Activated T-cell treated with anti-CD3 and anti-CD28 coated beads, Interleukin-2, amount 50 U/mL, for 72 hours (primary cell): ENCODE measurements around the gene ADGRD1. TPM values are rescaled to one million over a fixed set of nuclear protein-coding genes. Genes with fewer than 3 reads are reported as not detected.

Experiments used
- ATAC-seq, 2 donors: fragments of 150-1000 bp; cut with Tn5 transposase; replicated peaks in 1 of 2; 2 replicates each; pipeline ENCODE4 v1.10.0; 2021; ENCODE audit warnings: moderate library complexity in 2 of 2, mild to moderate bottlenecking in 1 of 2
- DNase-seq, 2 donors: peaks; one replicate each; pipeline ENCODE4 v3.0.0; 2021 to 2022; ENCODE audit warnings: mixed read lengths in 1 of 2
- H3K27ac Mint-ChIP-seq: one replicate; pipeline ENCODE4 v1.8.0; 2022; ENCODE audit warnings: mild to moderate bottlenecking, moderate library complexity, mixed read lengths
- H3K27me3 Mint-ChIP-seq: one replicate; pipeline ENCODE4 v1.8.0; 2022; ENCODE audit warnings: low read depth, mixed read lengths
- H3K36me3 Mint-ChIP-seq, 2 donors: one replicate each; pipeline ENCODE4 v1.8.0; 2022; ENCODE audit warnings: mixed read lengths in 2 of 2, mild to moderate bottlenecking in 1 of 2; ENCODE audit not compliant: insufficient read depth in 2 of 2
- H3K4me1 Mint-ChIP-seq: one replicate; pipeline ENCODE4 v1.8.0; 2022; ENCODE audit warnings: low read depth, mixed read lengths
- H3K4me3 Mint-ChIP-seq, 2 donors: one replicate each; pipeline ENCODE4 v1.8.0; 2022; ENCODE audit warnings: mild to moderate bottlenecking in 2 of 2, mixed read lengths in 2 of 2, moderate library complexity in 2 of 2
- H3K9me3 Mint-ChIP-seq, 2 donors: one replicate each; pipeline ENCODE4 v1.8.0; 2022; ENCODE audit warnings: mixed read lengths in 2 of 2
- total RNA-seq, 2 donors: library from RNA; stranded (reverse); gene quantifications; one replicate each; pipeline ENCODE4 v1.2.3, GENCODE V29; 2022

Gene ADGRD1
- total RNA-seq, 2 donors from 2014 or later: 2.0 to 2.5 TPM

- no peak overlapping the region for H3K4me3 Mint-ChIP-seq
- DNase-seq (no peak), ATAC-seq (no peak)
- H3K27me3 Mint-ChIP-seq: no peaks in the 10 kb centered on the region
- H3K4me1 Mint-ChIP-seq: no peaks in the 10 kb centered on the region
- no peaks in the 10 kb centered on the region for H3K9me3 Mint-ChIP-seq
- no peaks in the 10 kb centered on the region for H3K36me3 Mint-ChIP-seq
- no peak overlapping the region for H3K27ac Mint-ChIP-seq
Observed at GRCh38 chr12:131010396-131011131, 56.9 kb downstream of the ADGRD1 start.

GRCh38 chr12:131011165-131012079, 57.7 kb downstream of the ADGRD1 start:
- Mint-ChIP-seq H3K27me3 (no peaks in the 10 kb centered on the region), H3K4me3 (no peak overlapping the region)
- no peak for DNase-seq

GRCh38 chr12:131012279-131013069, 58.8 kb downstream of the ADGRD1 start:
- Mint-ChIP-seq H3K36me3 (no peaks in the 10 kb centered on the region), H3K9me3 (no peaks in the 10 kb centered on the region), H3K27ac (no peak overlapping the region), H3K4me1 (no peaks in the 10 kb centered on the region), H3K27me3 (peaks cover 4% of the 10 kb centered on the region), H3K4me3 (no peak overlapping the region)
- ATAC-seq: no peak
- DNase-seq: no peak

More at GRCh38 chr12:131011165-131012079, 57.7 kb downstream of the ADGRD1 start:
- Mint-ChIP-seq H3K9me3 (no peaks in the 10 kb centered on the region), H3K4me1 (no peaks in the 10 kb centered on the region), H3K27ac (no peak overlapping the region), H3K36me3 (no peaks in the 10 kb centered on the region)
- ATAC-seq: no peak

GRCh38 chr12:131013118-131013517, 59.4 kb downstream of the ADGRD1 start:
- Mint-ChIP-seq H3K4me3 (no peak overlapping the region), H3K36me3 (no peaks in the 10 kb centered on the region), H3K27me3 (peaks cover 8% of the 10 kb centered on the region), H3K4me1 (no peaks in the 10 kb centered on the region), H3K9me3 (no peaks in the 10 kb centered on the region), H3K27ac (no peak overlapping the region)
- ATAC-seq (no peak), DNase-seq (no peak)

- Mint-ChIP-seq H3K27ac (no peak overlapping the region), H3K4me3 (no peak overlapping the region), H3K9me3 (no peaks in the 10 kb centered on the region), H3K27me3 (peaks cover 8% of the 10 kb centered on the region), H3K4me1 (no peaks in the 10 kb centered on the region), H3K36me3 (no peaks in the 10 kb centered on the region)
- DNase-seq (no peak), ATAC-seq (no peak)
Observed at GRCh38 chr12:131014343-131014742, 60.6 kb downstream of the ADGRD1 start.

- Mint-ChIP-seq H3K4me3 (no peak overlapping the region), H3K4me1 (no peaks in the 10 kb centered on the region), H3K9me3 (no peaks in the 10 kb centered on the region), H3K27me3 (peaks cover 8% of the 10 kb centered on the region), H3K27ac (no peak overlapping the region), H3K36me3 (no peaks in the 10 kb centered on the region)
- ATAC-seq (no peak), DNase-seq (no peak)
Observed at GRCh38 chr12:131015581-131016337, 62.1 kb downstream of the ADGRD1 start.

- no peak for ATAC-seq
- no peak overlapping the region for H3K4me3 Mint-ChIP-seq
- H3K27ac Mint-ChIP-seq: no peak overlapping the region
- no peaks in the 10 kb centered on the region for H3K36me3 Mint-ChIP-seq
- H3K9me3 Mint-ChIP-seq: no peaks in the 10 kb centered on the region
- H3K27me3 Mint-ChIP-seq: peaks cover 8% of the 10 kb centered on the region
- DNase-seq: no peak
- H3K4me1 Mint-ChIP-seq: no peaks in the 10 kb centered on the region
Observed at GRCh38 chr12:131017477-131017991, 63.8 kb downstream of the ADGRD1 start.

- H3K27me3 Mint-ChIP-seq: peaks cover 8% of the 10 kb centered on the region
- H3K9me3 Mint-ChIP-seq: no peaks in the 10 kb centered on the region
- DNase-seq (no peak), ATAC-seq (no peak)
- no peak overlapping the region for H3K4me3 Mint-ChIP-seq
- no peaks in the 10 kb centered on the region for H3K4me1 Mint-ChIP-seq
- H3K27ac Mint-ChIP-seq: no peak overlapping the region
- H3K36me3 Mint-ChIP-seq: no peaks in the 10 kb centered on the region
Observed at GRCh38 chr12:131018019-131018620, 64.4 kb downstream of the ADGRD1 start.

- peaks cover 8% of the 10 kb centered on the region for H3K27me3 Mint-ChIP-seq
- H3K27ac Mint-ChIP-seq: no peak overlapping the region
- H3K4me3 Mint-ChIP-seq: no peak overlapping the region
Observed at GRCh38 chr12:131018808-131019397, 65.2 kb downstream of the ADGRD1 start.

GRCh38 chr12:131020326-131021153, 66.8 kb downstream of the ADGRD1 start:
- peaks cover 8% of the 10 kb centered on the region for H3K27me3 Mint-ChIP-seq
- ATAC-seq (no peak), DNase-seq (no peak)
- H3K27ac Mint-ChIP-seq: no peak overlapping the region
- H3K9me3 Mint-ChIP-seq: no peaks in the 10 kb centered on the region
- no peaks in the 10 kb centered on the region for H3K4me1 Mint-ChIP-seq
- H3K4me3 Mint-ChIP-seq: no peak overlapping the region
- no peaks in the 10 kb centered on the region for H3K36me3 Mint-ChIP-seq

More at GRCh38 chr12:131018808-131019397, 65.2 kb downstream of the ADGRD1 start:
- H3K9me3 Mint-ChIP-seq: no peaks in the 10 kb centered on the region
- H3K36me3 Mint-ChIP-seq: no peaks in the 10 kb centered on the region
- ATAC-seq (no peak), DNase-seq (no peak)
- H3K4me1 Mint-ChIP-seq: no peaks in the 10 kb centered on the region

- Mint-ChIP-seq H3K27ac (no peak overlapping the region), H3K4me1 (no peaks in the 10 kb centered on the region), H3K27me3 (peaks cover 8% of the 10 kb centered on the region), H3K4me3 (no peak overlapping the region), H3K36me3 (no peaks in the 10 kb centered on the region), H3K9me3 (no peaks in the 10 kb centered on the region)
- no peak for DNase-seq
- no peak for ATAC-seq
Observed at GRCh38 chr12:131021154-131021541, 67.4 kb downstream of the ADGRD1 start.
